ENCODE results near the gene HMCN1.
"Not testable (repeated sequence)": the region's sequence is repeated elsewhere in the genome, so short reads cannot be mapped to it uniquely, and the experiment has no call there.

The HMCN1 gene

DNA sequence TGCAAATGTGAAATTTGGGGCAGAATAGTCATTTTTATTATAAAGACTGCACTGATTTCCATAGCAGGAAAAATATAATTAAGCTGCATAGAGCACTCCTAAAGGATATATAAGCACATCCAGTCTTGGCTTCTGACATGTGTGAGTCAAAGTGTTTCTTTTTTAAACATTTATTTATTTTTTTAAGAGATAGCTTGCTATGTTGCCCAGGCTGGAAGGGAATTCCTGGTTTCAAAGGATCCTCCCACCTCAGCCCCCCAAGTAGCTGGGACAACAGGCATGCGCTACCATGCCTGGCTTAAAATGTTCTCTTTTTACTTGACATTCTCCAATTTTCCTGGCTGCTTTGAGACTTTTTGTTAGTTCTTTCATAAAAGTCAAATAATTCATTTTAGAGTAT is 126.1 kb downstream of the HMCN1 start:
- no peak for DNase-seq

GRCh38 chr1:185860859-185861258 is 126.7 kb downstream of the HMCN1 start:
- no peak for DNase-seq

- DNase-seq: no peak
Observed at GRCh38 chr1:185861630-185862029, 127.4 kb downstream of the HMCN1 start.

GRCh38 chr1:185862235-185862634 is 128.0 kb downstream of the HMCN1 start:
- peak; percentile 16 for DNase-seq

GRCh38 chr1:185864331-185864730 is 130.1 kb downstream of the HMCN1 start:
- no peak for DNase-seq

GRCh38 chr1:185864889-185865517 is 130.8 kb downstream of the HMCN1 start:
- DNase-seq: no peak

DNA sequence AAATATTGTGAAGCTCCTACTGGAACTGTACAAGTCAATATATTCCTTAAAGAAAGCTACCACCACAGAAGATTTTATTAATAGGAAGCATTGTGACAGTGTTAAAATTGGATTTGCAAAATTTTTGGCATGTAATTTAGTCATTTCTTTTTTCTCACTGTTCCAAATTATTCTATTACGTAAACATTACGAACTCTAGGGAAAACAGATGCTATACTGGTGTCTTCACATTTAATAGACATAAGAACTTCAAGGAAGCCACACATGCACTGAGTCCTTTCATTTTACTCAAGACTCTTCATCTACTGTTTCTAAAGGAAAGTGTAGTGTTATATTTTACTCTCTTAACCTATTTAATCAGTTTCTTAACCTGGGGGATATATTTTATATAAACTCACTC is 135.4 kb downstream of the HMCN1 start:
- DNase-seq: no peak

GRCh38 chr1:185871627-185872150 is 137.5 kb downstream of the HMCN1 start:
- DNase-seq: no peak

GRCh38 chr1:185874246-185874645 is 140.1 kb downstream of the HMCN1 start:
- no peak for DNase-seq

DNA sequence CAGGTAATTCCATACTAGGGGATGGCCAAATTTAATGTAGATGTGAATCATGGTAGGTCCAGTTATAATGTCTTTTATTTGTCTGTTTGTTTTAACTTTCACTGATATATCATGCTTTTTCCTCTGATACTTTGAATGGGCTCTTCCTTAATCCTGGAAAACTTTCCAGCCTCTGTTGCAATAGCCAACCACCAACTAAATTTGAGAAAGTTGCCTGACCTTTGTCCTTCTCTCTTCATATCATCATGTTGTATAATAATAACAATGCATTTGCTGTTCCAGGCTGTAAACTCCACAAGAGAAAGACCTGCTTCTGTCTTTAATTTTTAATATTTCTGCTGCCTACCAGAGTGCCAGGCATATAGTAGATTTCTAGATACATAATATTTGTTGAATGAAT is 146.1 kb downstream of the HMCN1 start:
- no peak for DNase-seq

GRCh38 chr1:185880779-185881333 is 146.7 kb downstream of the HMCN1 start:
- DNase-seq: no peak

- no peak for DNase-seq
Observed at GRCh38 chr1:185886046-185886445, 151.9 kb downstream of the HMCN1 start.

DNA sequence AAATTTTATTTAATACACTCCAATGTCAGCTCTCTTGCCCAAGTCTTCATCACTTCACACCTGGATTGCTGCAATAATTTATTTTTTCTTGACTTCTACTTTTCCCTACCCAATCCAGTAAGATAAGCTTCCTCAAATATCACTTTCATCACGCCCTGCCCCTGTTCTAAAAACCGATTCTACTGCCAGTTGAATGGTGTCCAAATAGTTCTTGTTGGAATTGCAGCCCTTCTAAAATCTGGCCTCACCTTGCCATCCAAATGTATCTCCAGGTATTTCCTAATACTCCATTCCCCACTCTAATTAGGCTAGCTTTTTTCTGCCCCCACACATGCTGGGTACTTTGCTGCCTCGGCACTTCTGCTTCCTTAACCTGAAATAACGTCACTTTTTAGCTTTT is 152.5 kb downstream of the HMCN1 start:
- DNase-seq: no peak

DNA sequence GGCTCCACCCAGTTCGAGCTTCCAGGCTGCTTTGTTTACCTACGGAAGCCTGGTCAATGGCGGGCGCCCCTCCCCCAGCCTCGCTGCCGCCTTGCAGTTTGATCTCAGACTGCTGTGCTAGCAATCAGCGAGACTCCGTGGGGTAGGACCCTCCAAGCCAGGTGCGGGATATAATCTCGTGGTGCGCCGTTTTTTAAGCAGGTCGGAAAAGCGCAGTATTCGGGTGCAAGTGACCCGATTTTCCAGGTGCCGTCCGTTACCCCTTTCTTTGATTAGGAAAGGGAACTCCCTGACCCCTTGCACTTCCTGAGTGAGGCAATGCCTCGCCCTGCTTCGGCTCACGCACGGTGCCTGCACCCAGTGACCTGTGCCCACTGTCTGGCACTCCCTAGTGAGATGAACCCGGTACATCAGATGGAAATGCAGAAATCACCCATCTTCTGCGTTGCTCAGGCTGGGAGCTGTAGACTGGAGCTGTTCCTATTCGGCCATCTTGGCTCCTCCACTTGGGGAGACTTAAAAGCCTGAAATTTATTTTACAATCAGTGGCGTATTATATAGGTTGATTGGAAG is 158.7 kb downstream of the HMCN1 start:
- DNase-seq: not testable (repeated sequence)

GRCh38 chr1:185894791-185895190 is 160.6 kb downstream of the HMCN1 start:
- DNase-seq: no peak

DNA sequence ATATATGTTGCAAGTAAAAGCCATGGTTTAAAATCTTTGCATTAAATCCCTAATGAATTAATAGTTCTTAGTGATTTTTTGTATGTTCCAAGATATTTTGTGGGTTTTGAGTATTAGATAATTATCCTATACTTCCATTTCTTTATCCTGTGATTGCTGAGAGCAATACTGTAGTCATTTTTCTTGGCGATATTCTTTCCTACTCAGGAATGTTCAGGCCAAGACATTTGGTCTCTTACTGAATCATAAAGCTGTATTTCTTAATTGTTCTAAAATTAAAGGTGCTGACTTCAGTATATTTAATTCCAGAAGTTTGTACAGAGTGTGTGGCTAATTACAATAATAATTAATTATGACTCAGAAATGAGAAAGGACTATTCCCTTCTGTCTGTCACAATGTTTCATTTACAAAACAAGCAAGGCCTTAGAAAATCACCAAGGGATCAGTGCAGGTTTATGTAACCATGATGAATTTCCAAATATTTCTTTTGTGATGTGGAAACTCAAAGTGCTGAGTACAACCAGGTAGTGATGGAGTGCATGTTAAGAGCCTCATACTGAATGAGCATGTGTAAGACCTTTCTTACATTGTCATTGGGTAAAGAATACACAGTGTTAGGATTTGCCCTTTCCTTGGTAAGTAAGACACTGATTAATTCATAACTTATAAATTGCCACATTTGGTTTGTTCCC is 161.2 kb downstream of the HMCN1 start:
- no peak for DNase-seq

GRCh38 chr1:185896863-185897262 is 162.7 kb downstream of the HMCN1 start:
- no peak for DNase-seq

GRCh38 chr1:185906186-185906585 is 172.0 kb downstream of the HMCN1 start:
- no peak for DNase-seq

GRCh38 chr1:185907246-185907645 is 173.1 kb downstream of the HMCN1 start:
- DNase-seq: no peak

GRCh38 chr1:185911978-185912377 is 177.8 kb downstream of the HMCN1 start:
- no peak for DNase-seq

DNA sequence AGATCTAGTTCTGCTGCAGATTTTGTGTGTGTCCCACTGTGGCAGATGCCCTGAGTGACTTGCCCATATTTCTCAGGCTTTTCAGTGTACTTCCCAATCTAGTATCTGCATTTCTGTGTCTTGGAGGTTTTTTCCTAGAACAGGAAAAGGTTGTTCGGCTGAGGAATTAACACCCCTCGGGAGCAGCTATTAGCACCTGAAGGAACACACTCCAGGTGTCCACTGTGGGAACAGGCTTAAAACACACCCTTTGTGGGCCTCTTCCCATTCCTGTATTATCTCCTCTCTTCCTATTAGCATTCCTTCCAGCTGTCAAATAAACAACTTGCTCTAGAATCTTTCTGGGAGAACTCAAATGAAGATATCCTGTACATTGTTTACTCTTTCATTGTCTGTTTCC is 178.3 kb downstream of the HMCN1 start:
- DNase-seq: no peak

GRCh38 chr1:185914089-185914488 is 179.9 kb downstream of the HMCN1 start:
- DNase-seq: no peak

DNA sequence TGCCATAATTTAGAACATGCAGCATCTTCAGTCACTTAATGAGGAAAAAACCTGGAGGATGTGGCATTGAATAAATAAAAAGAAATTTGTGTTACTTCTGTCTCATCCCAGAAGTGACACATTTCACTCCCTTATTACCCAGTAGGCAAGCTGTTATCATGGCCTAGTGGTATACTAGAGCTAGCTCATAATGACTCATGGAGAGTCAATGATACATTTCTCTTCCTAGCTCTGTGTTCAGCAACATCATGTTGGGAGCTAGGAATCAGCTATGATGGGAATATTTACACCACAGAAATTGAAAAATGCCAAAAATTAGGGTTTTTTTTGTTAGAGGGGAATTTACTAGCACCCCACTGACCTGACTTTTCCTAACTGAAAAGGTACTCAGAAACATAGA is 182.7 kb downstream of the HMCN1 start:
- no peak for DNase-seq

GRCh38 chr1:185917646-185918045 is 183.5 kb downstream of the HMCN1 start:
- peak; percentile 32 for DNase-seq
